Islet of Langerhans (tissue), 1 donor: ENCODE measurements around the gene DVL2.
"Not testable (repeated sequence)": the region's sequence is repeated elsewhere in the genome, so short reads cannot be mapped to it uniquely, and the experiment has no call there.

Source experiments
- FAIRE-seq: peaks from one replicate; lab custom pipeline; 2011; peaks lifted over from hg19 to GRCh38; lab: Jason Lieb, UNC

Gene DVL2

DNA sequence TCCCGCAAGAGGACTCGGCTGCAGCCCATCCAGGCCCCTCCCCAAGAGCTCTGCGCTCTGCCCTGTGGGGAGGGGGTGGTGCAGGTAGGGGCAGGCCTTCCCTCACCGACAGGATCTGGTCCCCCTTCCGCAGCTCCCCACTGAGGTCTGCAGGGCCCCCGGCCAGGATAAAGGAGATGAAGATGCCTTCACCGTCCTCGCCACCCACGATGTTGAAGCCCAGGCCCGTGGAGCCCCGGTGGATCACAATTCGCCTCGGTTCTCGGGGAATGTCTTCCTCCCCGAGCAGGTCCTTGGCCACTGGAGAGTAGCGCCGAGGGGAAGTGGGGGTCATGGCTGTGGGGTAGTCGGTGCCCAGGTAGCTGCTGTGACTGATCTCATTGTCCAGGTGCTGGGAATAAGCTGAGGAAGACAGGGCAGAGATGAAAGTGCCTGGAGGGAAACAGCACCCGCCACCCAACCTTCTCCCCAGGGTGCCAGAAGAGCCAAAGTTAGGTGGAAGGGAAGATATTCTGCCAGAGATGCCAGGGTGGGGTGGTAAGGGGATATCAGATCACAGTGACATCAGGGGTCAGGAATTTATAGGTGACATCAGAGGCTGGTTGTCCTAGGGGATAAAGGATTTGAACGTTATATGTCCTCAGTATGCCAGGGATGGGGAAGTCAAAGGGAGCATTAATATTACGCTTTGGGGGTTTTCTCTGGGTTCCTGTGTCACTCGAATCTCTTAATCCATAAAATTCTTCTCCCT, 37.5 kb downstream of the DVL2 start:
- FAIRE-seq = no peak

DNA sequence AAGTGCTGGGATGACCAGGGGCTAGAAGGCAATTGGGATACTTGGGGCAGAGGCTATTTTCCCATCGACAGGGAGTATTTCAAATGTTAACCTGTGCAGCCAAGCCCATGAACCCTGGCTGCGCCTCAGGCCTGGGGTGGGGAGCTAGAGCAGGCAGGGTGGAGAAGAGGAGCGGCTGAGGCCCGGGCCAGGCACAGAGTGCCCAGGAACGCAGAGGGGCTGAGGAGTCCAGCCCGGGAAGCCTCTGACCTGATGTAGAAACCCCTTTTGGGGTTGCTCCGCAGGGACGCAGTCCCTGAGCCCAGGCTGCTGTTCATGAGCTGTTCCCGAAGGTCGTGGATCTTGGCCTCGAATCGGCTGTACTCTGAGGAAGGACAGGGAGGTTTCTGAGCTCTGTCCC, 38.3 kb downstream of the DVL2 start:
- no peak for FAIRE-seq

DNA sequence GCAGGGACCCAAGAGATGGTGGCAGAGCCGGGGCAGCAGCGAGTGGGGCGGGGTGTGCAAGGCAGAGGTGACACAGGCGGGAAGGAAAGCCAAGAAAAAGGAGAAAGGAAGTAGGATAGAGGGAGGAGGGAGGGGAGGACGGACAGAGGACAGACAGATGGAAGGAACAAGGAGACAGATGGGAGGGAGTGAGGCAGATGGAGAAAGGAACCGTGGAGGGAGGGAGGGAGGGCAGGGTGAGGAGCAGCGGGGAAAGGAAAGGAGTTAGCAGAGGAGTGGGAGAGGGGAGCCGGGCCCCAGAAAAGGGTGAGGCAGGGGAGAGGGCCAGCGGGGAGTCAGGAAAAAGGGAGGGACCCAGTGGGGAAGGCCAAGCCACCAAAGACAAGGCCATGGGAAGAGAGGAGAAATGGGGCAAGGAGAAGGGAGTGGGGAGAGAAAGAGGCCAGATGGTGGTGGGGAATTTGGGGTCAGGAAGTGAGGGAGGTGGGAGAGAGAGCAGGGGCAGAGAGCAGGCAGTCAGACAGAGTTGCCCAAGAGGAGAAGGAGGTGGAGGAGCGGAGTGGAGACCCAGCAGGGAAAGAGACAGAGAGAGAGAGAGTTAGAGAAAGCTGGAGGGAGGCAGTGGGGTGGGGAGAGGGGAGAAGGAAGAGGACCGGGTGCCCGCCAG, 41.9 kb downstream of the DVL2 start:
- no peak for FAIRE-seq

DNA sequence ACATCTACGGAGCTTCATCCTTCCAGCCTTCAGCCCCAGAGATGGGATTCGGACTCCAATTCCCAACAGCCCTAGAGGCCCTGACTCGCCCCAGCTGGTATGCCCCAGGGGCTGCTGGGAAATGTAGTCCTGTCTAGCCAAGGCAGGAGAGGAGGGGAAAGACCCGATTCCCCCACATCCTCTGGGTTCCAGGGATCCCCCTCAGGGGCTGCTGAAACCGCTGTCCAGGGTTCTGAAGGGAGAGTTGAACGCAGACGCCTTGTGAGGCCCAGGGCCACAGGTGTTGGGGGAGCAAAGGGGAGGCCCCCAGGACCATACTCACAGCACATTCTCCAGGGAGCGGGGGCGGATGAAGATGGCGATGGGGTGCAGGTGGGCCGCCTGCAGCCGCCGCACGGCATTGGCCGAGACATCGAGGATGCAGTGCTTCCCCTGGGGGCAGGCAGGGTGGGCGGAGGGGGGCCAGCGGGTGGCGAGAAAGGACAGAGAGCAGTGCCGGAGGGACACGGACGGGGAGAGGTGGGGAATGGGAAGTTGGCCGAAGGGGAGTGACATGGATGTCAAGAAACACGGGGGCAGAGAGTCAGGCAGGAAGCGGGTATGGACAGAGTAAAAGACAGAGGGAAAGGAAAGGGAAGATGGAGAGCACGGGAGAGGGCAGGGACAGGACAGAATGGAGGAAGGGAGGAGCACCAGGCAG, 42.6 kb downstream of the DVL2 start:
- FAIRE-seq = no peak

DNA sequence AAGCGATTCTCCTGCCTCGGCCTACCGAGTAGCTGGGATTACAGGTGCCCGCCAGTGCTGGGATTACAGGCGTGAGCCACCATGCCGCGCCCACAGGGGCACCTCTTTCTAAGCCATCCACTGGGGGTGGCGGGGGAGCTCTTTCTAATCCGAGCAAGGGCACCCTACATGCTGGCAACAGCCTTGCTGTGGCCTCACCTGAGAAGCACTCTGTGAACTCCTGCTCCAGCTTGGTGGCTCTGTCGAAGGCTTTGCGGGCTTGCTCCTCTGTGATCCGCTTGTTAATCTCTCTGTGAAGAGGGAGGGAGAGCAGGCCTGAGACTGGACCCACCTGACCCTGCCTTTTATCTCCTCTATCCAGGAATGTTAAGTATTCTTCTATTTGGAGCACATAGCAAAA, 43.2 kb downstream of the DVL2 start:
- FAIRE-seq = no peak

DNA sequence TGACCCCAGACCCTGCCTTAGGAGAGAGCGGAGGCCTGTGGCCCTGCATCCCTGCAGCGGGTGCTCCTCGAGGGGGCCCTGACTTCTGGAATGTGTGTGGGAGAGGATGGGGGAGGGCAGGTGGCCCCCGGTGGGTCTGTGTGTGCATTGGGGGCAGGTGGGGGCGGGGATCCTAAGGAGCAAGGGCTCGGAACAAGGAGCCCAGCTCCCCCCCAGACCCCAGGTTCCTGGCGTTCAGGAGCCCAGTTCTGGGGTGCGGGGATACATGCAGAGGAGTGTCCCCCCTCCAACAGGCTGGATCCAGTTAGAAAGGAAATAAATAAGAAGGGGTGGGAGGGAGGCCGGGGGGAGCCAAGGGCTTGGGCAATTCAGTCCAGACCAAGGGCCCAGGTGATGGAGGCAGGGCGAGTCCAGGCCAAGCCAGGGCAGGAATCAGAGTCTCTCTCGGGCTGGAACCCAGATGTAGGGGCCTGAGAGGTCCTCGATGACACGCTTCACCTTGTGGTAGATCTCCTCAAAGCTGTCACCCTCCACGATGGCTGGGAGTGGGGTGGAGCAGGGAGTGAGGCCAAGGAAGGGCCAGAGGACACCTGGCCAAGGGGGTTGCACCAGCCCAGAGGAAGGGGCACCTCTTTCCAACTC, 43.9 kb downstream of the DVL2 start:
- FAIRE-seq = no peak

DNA sequence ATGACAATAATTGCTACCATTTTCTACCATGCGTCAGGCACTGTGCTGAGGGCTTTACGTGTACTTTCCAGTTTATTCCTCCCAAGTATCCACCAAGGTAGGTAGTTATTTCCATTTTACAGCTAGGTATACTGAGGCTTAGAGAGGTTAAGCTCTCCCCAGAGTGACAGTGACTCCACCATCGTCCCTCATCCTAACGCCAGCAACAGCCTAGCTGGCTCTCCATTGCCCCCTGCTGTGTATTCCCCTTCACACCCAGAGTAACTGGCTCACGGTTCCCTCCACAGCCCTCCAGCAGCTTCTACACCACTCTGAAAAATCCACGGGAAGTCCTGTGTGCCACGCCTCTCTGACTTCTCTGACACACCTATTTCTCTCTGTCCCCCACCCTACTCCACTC, 48.1 kb downstream of the DVL2 start:
- no peak for FAIRE-seq

DNA sequence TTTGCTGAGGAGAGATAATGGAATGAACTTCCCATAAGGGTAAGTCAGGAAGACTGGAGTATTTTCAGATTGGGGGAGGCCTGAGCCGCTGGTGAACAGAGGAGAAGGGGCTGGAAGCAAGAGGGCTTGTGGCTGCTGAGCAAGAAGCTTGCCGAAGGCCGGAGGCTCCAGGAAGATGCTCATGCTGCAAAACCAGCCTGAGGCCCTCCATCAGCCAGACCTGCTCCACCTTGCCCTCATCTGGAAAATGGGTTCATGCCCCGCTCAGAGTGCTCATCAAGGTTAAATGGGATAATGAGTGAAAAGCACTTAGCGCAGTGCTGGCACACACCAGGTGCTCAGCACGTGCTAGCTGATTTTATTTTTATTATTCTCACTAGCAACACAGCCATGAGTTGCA, 49.7 kb downstream of the DVL2 start:
- no peak for FAIRE-seq

DNA sequence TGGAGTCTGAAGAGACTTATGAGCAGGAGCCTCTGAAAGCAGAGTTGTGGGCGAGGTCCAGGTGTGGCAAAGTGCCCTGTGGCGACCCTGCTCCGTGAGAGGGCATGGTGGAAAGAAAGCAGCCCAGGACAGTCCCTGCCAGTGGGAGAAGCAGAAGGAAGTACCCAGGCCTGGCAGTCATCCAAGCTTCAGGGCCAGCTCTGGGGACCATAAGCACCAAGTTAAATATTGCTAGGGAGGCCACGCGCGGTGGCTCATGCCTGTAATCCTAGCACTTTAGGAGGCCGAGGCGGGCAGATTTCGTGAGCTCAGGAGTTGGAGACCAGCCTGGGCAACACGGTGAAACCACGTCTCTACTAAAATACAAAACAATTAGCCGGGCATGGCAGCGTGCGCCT, 50.2 kb downstream of the DVL2 start:
- FAIRE-seq = peak; percentile 77

DNA sequence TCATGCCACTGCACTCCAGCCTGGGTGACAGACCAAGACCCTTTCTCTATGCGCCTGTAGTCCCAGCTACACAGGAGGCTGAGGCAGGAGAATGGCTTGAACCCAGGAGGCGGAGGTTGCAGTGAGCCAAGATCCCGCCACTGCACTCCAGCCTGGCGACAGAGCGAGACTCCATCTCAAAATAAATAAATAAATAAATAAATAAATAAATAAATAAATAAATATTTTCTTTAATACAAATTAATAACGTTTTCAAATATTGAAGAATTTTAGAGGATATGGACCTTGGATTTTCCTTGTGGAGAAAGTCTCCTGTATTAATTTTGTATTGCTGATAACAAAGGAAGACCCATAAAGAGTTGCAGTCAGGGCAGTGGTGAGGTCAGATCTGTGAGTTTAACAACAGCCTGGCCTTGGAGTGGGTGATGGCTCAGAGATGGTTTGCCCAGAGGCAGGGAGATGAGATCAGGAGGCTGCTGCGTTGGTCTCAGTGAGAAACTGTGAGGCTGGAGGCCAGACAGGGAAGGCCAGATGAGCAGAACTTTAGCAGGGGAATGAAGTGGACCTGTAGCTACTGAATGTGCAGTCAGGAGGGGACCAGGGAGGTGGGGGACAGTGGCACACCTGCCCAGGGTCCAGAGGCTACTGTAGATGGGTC, 50.8 kb downstream of the DVL2 start:
- FAIRE-seq = no peak

DNA sequence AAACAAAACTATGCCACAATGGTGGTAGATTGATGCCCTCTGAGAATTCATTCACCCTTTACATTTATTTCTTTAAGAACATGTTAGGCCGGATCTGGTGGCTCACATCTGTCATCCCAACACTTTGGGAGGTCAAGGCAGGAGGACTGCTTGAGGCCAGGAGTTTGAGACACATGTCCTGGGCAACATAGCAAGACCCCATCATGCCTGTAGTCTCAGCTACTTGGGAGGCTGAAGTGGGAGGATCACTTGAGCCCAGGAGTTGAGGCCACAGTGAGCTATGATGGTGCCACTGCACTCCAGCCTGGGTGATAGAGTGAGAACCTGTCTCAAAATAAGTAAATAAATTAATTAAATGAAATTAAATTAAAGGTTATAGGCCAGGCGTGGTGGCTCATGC, 52.2 kb downstream of the DVL2 start:
- not testable (repeated sequence) for FAIRE-seq

DNA sequence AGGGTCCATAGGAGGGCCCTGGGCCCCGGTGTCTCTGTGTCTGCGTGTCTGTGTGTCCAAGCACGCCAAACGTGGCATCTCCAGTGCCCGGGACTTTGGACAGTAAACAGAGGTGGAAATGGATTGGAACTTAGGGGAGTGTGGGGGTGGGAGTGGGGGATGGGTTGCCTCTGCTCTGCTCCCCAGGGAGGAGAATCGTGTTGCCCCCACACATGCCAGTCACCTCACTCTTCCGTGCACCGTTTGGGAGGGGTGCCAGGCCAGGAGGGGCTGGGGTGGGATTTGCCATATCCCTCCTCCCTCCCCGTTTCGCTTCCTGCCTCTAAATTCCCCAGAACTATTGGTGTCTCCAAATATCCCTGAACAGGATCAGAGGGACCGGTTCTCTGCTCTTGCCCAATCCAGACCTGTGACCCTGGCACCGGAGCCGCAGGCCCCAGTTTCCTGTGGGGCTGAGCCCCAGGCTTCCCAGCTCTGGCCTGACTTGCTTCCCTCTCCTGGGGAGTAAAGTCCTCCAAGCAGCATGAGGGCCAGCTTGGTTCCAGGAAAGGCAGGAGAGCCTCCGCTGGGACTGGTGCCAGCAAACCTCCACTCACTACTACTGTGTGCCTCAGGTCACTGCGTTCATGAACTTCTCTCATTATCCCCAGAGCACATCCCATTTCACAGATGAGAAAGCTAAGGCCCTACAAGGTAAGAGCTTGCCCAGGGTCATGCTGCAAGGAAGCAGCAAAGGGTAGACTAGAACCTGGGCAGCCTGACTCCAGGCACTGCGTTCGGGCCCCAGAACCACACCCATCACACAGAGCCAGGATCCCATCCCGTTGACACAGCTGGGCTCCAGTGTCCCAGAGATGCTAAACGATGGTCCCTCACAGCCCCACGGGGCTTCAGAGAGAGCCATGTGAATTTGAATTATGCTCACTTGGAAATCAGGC, 54.7 kb downstream of the DVL2 start, which contains the start of gene ASGR1:
Gene ASGR1, minus strand, starts transcription at position 54 of the 938 bp plus-strand sequence. CDS start 807 bp downstream, outside the sequence.
- no peak for FAIRE-seq

DNA sequence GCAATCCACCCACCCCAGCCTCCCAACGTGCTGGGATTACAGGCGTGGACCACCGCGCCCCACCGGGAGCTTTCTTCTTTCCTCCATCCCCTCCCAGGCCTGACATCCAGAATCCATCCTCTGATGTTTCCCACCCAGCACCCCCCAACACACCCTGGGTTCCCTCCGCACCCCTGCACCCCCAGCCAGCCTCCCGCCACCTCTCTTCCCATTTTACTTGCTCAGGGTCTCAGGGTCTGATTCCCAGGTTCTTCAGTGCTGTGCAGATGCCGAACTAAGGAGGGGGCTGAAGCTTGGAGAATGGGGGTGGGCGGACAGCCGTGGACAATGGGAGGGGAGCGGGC, 55.4 kb downstream of the DVL2 start:
- no peak for FAIRE-seq

DNA sequence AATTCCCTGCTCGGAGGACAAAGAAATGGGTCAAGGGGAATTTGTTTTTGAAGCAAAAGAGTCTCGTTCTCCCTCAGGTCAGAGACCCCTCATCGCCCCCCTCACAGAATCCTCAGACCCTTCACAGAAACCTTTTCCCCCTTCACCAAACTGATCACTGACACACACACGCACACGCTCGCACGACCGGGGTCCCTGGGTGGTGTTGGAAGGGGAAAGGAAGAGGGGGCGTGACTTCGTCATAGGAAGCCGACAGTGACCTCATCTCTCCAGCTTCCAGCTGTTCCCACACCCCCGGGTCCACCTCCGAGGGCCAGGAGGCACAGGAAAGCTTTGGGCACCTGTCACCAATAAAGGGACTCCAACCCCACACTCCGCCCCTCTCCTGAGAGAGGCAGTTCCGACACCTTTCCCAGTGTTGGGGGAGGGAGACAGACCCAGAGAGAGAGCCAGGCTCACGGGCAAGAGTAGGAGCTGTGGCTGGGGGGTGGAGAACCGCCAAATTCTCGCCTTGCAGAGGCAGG, 56.3 kb downstream of the DVL2 start:
- no peak for FAIRE-seq

DNA sequence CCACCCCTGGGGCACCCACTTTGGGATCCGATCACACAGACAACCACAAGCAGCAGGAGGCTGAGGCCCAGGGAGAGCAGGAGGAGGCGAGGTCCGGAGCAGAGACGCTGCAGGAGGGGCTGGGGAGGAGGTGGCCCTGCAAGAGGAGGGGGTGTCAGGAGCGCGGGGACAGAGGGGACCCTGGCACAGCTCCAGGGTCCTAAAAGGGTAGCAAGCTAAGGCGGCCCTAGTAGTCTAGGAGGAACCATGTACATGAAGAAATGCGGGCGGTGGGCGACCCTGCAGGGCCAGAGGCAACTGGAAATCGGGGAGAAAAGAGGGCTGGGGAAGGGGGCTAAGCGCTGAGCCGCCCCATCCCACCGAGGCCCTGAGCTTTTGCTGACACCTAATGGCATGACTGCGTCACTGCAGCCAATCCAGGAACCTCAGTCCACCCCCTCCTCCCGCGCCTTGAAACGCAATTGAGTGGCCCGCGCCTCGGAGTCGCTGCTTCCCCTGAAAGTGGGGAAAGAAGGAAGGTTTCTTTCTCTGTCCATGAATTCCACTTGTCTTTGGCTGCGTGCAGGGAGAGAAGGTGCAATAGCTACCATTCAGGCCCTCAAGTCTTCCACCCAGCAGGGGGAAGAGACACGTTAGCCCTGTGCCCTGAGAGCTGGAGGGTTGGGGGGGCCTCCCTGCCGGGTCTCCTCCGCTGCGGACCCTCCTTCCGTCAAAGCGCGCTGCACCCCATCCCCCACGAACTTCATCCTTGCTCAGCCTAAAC, 56.9 kb downstream of the DVL2 start:
- no peak for FAIRE-seq

DNA sequence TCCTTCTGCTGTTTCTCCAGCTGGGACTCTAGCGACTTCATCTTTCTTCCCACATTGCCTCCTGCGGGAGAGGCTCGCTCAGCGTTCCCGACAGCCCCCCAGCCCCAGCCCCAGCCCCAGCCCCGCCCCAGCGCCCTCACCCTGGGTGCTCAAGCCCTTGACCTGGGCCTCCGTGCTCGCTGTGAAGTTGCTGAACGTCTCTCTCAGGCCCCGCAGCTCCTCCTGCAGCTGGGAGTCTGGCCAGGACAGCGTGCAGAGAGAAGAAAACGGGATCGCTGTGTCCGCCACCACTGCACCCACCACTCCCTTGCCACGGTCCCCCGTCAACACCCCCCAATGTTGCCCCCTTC, 57.5 kb downstream of the DVL2 start:
- FAIRE-seq = no peak

DNA sequence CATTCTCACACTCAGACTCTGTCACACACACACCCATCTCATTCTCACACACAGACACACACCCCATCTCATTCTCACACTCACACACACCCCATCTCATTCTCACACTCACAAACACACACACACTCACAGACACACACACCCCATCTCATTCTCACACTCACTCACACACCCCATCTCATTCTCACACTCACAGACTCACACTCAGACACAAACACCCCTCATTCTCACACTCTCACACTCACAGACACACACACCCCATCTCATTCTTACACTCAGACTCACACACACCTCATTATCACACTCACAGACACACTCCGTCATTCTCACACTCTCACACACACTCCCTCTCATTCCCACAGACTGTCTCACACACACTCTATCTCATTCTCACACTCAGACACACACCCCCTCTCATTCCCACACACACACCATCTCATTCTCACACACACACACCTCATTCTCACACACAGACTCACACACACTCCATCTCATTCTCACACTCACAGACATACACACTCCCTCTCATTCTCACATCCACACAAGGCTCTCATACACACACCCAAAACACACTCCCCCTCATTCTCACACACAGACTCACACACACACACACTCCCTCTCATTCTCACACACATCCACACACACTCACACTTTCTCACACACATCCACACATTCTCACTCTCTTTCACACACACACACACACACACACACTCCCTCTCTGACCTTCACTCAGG, 58.0 kb downstream of the DVL2 start:
- FAIRE-seq = no peak
